GM18861 (cell line): Measurements from ENCODE around the gene HMSD.
"Not testable (repeated sequence)": the region's sequence is repeated elsewhere in the genome, so short reads cannot be mapped to it uniquely, and the experiment has no call there.

Experiments
- ATAC-seq: cut with Tn5 transposase; IDR thresholded peaks from one replicate; pipeline ENCODE4 v1.9.1; 2021; ENCODE audit not compliant: unreplicated experiment

HMSD gene, protein sequence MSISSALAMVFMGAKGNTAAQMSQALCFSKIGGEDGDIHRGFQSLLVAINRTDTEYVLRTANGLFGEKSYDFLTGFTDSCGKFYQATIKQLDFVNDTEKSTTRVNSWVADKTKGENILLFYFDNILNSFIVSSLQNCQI

DNA sequence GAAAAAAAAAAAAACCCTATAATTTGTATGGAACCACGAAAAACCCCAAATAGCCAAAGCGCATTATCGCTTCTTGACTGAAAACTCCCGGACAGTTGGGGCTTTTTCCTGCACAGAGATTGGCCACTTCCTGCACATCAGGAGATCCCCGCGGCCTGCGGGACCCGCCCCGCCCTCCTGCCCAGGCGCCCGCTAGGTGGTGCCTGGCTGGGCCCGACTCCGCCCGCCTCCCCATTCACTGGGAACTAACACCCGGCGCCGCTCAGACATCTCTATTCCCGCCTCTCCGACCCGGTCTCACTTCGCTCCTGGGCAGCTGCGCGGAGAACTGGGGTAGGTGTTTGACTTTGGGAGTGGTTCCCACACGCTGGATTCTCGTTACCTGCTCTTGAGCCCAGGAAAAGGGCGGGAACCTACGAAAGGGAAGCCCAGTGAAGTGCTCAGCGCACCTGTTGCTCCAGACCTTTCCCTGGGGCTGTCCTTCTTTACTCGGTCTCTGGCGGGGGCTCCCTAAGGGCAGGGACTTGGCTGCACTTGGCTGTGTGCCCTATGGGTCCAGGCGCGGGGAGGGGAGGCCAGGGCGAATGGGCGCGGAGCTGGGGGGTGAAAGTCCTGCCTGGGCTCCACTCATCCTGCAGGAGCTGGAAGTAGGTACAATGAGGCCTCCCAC is at the start of gene HMSD:
Gene HMSD (plus strand): TSS at position 234 of the 670 bp plus-strand sequence. CDS start 4,155 bp downstream, outside the sequence.
- peak; percentile 70 for ATAC-seq

- no peak for ATAC-seq
These were observed 45.1 kb upstream of the HMSD start for GRCh38 chr18:63903851-63904570.

- ATAC-seq = no peak
These were observed 44.4 kb upstream of the HMSD start for GRCh38 chr18:63904694-63905093.

GRCh38 chr18:63905361-63905760 is 43.7 kb upstream of the HMSD start:
- no peak for ATAC-seq

DNA sequence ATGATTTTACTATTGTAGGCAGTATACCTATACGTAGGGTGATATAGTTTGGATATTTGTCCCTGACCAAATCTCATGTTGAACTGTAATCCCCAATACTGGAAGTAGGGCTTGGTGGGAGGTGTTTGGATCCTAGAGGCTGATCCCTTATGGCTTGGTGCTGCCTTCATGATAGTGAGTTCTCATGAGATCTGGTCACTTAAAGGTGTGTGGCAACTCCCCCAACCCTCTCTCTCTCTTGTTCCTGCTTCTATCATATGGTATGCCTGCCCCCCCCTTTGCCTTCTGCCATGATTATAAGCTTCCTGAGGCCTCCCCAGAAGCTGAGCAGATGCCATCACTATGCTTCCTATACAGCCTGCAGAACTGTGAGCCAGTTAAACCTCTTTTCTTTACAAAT is 43.0 kb upstream of the HMSD start:
- no peak for ATAC-seq

DNA sequence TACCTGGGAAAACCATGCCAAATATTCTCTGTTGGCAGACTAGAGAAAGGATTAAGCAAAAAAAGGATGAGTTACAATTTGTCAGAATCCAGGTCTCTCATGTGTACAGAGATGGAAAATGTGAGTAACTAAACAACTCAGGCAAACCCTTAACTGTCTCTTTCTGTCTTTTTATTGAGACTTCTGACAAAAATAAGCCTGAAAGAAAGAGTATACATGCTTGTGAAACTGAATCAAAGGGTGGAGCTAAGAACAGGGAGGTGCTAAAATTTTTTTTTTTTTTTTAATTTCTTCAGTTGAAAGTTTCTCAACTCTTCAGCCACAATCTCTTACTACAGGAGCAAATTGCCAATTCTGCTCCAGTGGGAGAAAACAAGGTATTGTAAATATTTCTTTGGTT is 41.4 kb upstream of the HMSD start, which contains the start of gene SERPINB10:
Gene SERPINB10 (plus strand): TSS at position 295 of the 400 bp plus-strand sequence. CDS start 7,553 bp downstream, outside the sequence.
- peak; percentile 58 for ATAC-seq

GRCh38 chr18:63908858-63909257 is 40.2 kb upstream of the HMSD start:
- ATAC-seq = no peak

- ATAC-seq = peak; percentile 64
These were observed 39.2 kb upstream of the HMSD start for GRCh38 chr18:63909870-63910269.

- ATAC-seq = no peak
These were observed 31.3 kb upstream of the HMSD start for GRCh38 chr18:63917817-63918216.

- no peak for ATAC-seq
These were observed 27.1 kb upstream of the HMSD start for GRCh38 chr18:63922049-63922448.

- no peak for ATAC-seq
These were observed 24.6 kb upstream of the HMSD start for GRCh38 chr18:63924551-63924950.

GRCh38 chr18:63928331-63928730 is 20.8 kb upstream of the HMSD start:
- no peak for ATAC-seq

DNA sequence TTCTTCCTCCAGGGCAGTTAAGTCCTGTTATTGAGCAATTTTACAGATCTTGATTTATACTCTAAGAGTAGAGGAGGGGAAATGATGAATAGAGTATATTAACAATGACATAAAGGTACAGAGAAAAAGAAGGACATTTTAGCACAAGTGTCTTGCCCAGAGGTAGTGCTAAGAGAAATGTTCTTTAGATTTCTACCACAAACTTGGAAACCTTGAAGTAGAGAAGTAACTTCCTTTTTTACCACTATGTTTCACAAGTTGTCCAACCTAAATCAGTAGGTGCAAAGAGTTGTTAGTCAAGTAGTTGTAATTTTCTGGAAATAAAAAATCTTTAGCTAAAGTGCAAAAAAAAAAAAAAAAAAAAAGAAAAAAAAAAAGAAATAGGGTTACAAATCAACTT is 19.7 kb upstream of the HMSD start:
- not testable (repeated sequence) for ATAC-seq

GRCh38 chr18:63930773-63931354 is 18.2 kb upstream of the HMSD start:
- ATAC-seq = no peak

GRCh38 chr18:63936156-63936931 is 12.8 kb upstream of the HMSD start:
- ATAC-seq = peak; percentile 90

- ATAC-seq = peak; percentile 11
These were observed 12.1 kb upstream of the HMSD start for GRCh38 chr18:63936932-63937393.

- no peak for ATAC-seq
These were observed 9.1 kb upstream of the HMSD start for GRCh38 chr18:63940008-63940407.

DNA sequence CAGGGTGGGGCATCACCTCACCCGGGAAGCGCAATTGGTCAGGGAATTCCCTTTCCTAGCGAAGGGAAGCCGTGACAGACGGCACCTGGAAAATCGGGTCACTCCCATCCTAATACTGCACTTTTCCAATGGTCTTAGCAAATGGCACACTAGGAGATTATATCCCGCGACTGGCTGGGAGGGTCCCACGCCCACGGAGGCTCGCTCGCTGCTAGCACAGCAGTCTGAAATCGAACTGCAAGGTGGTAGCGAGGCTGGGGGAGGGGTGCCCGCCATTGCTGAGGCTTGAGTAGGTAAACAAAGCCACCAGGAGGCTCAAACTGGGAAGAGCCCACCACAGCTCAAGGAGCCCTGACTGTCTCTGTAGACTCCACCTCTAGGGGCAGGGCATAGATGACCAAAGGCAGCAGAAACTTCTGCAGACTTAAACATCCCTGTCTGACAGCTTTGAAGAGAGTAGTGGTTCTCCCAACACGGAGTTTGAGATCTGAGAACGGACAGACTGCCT is 8.5 kb upstream of the HMSD start:
- ATAC-seq = not testable (repeated sequence)

- no peak for ATAC-seq
These were observed 1.9 kb upstream of the HMSD start for GRCh38 chr18:63947051-63947790.

DNA sequence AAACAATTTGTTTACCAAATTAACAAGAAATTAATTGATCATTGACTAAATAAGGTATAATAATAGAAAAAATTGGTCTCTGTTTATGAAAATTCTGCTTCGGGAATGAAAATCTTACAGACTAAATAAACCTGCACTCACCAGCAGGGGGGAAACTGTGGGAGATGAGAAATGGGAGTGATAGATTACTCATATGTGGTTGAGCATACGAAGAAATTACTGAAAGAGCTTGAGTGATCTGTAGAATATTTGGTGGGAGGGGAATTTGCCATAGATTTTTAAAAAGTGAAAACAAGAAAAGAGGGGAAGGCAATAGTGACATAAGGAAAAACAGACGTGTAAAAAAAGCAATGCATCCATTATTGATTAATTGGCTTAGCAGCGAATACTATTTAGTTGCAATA is 2.2 kb downstream of the HMSD start:
- peak; percentile 58 for ATAC-seq
